ENCODE results near the gene ADH4.

GRCh38 chr4:99154658-99155342 lies 10.7 kb upstream of the ADH4 start:
- TF ChIP-seq POLR2AphosphoS5 (IDR thresholded peaks at IDR 0.05) (no peak), EP300 (IDR thresholded peaks at IDR 0.05) (no peak)

Measured in esophagus muscularis mucosa (tissue), 3 donors.